Dermis microvascular lymphatic vessel endothelial cell (primary cell): Measurements from ENCODE around the gene GPN2. TPM values are rescaled to one million over a fixed set of nuclear protein-coding genes. Genes with fewer than 3 reads are reported as not detected.
A peak's percentile ranks its signal among the peaks of the same experiment; 100 is the strongest.

Experiments used
- DNase-seq, 2 donors: peaks; one replicate each; pipeline versions ENCODE4 v3.0.0 to v3.0.0-alpha.2; 2010; ENCODE audit warnings: low read depth in 2 of 2
- total RNA-seq: library from RNA; depleted of rRNA; stranded (reverse); fragments of >200 nt; gene quantifications from 2 replicates; pipeline ENCODE4 v1.2.1, GENCODE V29; 2014

GPN2 gene
- total RNA-seq, result 6.8 and 11.1 TPM in 2 replicates

DNA sequence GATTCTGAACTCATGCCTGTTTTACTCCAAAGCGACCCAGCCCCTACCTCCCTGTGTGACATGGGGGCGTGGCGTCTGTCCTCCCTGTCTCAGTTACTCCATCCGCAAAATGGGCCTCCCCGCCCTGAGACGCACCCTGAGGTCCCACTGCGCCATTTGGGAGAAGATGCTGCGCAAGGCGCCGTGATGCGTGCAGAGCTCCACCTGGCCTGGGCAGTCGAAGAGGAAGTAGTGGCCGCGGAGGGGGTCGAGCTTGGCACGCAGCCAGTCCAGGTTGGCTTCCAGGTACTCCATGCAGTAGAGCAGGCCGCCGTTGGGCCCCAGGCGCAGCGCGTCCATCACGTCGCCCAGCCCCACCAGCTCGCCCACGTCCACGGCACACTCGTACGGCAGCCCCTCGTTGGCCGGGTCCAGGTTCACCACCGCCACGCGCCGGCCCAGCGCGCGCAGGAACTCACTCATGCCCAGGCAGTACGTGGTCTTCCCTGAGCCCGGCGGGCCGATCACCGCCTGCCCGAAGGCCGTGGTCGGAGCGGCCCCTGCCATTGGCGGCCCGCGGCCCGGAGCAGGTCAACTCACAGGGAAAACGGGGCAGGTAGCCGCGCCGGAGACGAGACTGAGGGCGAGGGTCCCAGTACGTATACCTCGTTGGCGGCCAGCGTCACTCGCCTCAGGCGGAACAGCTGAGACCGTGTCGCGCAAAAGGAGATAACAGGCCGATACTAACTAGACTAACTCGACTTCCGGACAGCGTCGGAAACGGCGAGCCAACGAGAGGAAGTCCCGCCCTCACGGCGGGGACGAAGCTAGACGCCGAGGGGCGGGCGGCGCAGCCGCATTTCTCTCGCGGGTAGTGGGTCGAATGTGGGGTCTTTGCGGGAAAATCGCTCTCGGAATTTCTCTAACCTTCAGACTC, at the start of gene GPN2:
GPN2 (minus strand) TSS at position 733 of the 916 bp plus-strand sequence; CDS start at position 546, 187 bp downstream.
- DNase-seq, result peak; percentile 65 to 86

DNA sequence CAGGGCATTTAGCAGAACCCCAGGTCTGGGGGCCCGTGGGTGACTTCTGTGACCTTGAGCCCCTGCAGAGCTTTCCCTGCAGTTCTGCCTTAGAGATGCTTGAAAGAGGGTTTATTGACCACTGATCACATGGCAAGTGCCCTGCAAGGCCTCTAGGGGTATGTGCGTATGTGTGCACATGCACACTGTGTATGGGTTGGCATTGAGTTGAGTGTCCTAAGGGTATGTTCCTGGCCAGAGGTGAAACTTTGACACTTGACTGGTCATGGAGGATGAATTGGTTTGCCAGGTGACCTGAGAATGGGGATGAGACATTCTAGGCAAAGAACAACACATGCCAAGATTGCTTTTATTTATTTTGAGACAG, 48.6 kb upstream of the GPN2 start:
- DNase-seq, result no peak

DNA sequence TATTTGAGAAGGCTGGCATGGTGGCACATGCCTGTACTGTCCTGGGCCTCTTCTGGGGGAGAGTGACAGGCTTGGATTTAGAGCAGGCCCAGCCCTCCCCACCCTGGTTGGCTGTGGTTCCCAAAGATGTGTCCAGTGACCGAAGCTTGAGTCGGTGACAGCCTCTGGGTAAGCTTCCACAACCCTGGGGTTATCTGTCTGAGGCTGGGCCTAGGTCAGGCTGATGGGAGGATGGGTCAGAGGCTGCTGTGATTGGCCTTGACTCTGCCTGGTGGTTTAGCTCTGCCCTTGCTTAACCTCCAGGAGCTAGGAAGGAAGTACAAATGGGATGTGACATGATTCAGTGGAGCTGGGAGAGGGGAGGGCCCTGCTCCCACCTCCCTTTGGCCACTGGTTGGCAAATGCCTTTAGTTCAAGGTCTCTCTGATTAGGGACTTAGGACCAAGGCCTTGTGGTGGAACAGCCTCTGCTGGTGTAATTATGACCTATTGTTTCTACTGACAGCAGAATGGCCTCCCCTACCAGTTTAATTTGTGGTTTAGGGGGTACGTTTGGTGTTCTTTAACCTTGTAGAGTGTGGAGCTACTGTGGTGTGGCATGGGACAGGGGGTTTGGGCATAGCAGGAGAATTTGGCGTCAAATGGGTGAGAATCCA, 48.0 kb upstream of the GPN2 start:
- DNase-seq, result no peak

DNA sequence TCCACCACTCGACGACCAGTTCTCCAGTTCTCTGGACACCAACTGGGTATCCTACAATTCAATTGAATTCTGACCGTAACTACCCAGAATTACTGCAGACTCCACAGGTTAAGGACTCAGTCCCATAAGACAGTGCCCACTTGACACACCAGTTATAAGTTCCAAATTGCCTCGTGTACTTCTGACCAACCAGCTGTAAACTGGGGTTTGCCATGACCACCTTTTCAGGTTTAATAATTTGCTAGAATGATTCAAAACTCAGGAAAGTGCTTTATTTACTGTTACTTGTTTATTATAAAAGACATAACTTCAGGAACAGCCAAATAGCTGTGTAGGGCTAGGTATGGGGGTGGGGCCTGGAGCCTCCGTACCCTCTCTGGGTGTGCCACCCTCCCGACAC, 46.7 kb upstream of the GPN2 start:
- no peak for DNase-seq

DNA sequence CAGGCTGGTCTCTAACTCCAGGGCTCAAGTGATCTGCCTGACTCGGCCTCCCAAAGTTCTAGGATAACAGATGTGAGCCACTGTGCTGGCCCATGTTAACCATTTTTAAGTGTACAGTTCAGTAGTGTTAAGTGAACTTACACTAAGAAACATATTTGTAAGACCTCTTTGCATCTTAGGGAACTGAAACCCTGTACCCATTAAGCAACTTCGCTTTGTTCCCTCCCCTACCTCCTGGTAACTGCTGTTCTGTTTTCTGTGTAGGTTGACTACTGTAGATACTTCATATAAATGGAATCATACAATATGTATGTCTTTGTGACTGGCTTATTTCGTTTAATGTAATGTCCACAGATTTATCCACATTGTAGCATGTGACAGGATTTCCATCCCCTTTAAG, 42.4 kb upstream of the GPN2 start:
- DNase-seq, result no peak

DNA sequence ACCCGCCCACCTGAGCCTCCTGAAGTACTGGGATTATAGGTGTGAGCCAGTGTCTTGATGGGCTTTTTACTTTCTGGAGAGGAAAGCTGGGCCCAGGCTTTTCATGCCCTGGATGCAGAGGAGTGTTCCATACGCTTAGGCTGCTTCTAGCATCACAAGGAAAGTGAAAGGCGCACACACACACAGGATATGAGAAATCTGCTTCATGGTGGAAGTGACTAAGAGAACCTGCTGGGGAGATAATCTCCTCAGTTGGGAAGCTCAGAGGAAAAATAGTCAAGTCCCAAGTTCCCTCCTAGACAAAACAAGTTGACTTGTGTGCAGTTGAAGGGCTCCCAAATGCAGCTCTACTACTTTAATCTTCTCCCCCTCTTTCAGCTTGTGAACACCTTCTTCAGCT, 33.6 kb upstream of the GPN2 start:
- DNase-seq, result peak in 1 of 2 donors; percentile 73

DNA sequence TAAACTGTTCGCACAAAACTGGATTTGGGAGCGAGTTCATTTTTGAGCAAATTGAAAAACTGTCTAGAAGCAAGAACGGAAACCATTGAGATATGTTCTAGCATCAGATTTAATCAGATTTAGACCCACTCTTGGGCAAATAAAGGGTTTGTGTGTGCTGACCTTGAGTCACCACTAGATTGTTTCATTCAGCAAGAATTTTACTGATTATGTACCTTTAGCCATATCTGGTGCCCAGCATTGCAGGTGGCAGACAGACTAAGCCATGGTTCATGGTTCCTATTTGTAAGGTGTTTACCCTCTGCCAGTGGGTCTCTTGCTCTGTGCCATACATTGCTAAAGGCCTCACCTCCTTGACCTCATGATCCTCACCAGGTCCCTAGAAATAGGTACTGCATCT, 32.8 kb upstream of the GPN2 start:
- DNase-seq, result no peak

DNA sequence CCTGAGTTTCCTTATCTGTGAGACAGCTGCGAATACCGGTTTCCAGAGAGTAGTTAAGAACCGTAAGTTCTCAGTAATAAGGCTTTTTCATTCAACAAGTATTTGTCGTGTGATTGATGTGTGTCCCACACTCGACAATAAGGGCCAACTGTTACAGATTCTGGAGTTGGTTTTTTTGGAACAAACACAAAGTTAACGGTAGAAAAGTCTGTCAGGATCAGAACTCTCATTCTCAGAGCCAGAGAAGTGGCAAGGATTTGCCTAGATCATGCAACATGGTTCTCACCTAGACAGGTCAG, 32.3 kb upstream of the GPN2 start:
- no peak for DNase-seq

DNA sequence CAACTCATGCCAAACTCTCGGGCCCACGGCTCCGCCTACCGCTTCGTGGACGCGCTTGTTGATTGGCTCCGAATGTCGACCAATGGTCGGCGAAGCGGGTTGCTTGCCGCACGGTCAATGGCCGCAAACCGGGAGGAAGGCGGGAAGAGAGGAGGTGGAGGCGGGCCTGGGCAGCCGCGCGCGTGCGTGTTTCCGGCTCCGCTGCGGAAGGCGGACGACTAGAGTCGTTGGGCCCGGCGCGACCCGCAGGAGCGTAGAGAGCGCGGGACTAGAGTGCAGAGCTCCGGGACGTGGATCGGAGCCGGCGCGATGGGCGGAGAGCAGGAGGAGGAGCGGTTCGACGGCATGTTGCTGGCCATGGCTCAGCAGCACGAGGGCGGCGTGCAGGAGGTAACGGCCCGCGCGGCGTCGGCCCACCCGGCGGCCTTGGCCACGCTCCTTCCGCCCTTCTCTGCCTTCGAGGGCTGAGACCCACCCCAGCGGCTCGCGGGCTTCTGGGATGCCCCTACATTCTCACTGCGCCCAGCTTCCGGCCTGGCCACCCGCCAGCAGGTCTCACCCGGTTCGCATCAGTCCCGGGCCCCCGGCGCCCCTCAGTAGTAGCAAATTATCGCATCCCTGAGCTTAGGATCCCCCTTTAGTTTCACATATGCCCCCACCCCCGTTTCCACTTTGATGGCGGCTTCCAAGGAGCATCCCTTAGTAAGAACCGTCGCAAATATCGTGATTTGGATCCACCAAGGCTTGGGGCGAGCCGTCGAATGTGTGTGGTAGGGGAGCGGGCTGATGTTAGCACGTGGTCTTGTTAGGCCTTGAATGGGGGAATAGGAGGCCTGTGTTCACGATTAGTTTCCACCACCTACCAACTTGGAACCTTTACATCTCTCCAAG, 31.7 kb upstream of the GPN2 start, which contains the start of gene NUDC:
NUDC (plus strand) TSS at position 204 of the 891 bp plus-strand sequence; CDS start at position 310, 106 bp downstream.
- peak; percentile 95 to 97 for DNase-seq

DNA sequence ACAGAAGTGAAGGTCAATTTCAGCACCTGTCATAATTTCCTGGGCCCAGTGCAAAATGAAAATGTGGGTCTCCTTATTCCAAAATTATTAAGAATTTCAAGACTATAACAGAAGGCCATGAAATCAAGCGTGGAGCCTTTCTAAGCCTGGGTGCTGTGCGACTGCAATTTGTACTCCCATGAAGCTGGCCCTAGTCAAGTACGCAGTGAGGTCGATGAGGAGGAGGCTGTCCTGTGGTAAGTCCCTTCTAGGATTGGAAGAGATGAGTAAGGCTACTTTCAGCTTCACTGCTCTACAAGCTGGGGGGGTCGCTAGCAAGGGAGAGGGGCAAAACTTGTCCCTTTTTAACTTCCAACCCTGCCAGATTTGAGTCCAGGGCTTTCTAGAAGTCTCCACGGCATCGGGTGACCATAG, 31.1 kb upstream of the GPN2 start:
- DNase-seq, result no peak

DNA sequence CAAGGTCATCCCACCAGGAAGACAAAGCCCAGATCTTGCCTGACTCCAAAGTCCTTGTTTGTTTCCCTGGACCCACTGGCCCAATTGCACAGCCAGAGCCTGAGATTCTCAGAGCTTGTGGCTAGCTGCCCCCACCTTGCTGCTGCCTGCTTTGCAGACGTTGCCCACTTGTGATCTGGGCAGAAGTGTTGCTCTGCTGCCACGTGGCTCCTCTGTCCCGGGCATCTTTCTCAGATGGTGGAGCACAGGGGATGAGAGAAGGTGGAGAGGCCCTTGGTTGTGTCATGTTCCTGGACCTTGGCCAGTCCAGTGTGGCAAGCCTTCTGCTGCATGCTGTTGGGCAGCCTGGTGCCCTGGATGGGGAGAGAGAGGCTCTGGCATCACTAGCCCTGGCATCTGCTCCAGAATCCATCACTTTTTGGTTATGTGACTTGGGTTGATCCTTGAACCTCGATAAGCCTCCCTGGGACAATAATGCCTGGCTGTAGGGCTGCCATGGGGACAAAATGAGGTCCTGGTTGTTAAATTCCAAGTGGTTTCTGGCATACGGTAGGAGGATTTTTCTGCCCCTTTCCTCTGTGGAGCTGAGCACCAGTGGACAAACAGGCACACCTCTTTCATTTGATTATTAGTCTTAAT, 25.2 kb upstream of the GPN2 start:
- DNase-seq, result no peak

DNA sequence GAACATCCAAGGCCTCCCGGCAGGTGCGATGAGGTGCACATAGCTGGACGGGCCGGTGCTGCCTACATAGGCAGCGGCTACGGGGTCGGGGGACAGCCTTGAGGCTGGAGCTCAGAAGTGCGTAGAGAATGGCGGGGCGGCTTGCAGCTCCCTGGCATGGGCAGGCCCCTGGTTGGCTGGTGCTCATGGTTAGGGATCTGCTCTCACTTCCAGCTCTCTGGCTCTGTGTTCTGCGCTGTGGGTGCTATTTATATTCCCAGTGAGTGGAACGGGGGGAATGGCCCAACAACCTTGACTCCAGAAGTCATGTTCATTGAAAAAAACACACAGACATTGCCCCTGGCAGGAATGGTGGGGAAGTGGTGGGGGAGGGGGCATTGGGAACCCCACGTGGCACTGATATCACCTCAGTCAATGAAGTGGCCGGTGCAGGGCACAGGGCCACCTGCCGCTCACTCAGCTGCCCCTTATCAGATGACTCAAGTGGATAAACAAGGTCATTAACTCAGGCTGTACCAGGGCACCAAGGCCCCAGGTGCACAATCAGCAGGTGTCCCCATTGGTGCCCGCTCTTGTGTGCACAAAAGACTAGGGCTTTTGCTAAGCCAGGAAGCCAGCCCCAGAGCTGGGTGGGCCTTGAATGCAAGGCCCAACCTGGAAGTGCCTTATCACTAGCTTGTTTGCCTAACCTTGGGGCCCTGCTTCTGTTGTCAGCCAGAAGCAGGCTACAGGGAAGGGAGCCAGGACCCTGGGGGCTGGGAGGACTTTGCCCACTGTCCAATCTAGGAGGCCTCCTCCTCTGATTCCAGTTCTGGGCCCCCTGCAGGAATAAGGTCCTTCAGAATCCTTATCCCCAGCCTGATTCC, 23.9 kb upstream of the GPN2 start, which contains the start of gene NR0B2:
NR0B2 (minus strand) TSS at position 222 of the 866 bp plus-strand sequence; CDS start at position 187, 35 bp downstream.
- no peak for DNase-seq

DNA sequence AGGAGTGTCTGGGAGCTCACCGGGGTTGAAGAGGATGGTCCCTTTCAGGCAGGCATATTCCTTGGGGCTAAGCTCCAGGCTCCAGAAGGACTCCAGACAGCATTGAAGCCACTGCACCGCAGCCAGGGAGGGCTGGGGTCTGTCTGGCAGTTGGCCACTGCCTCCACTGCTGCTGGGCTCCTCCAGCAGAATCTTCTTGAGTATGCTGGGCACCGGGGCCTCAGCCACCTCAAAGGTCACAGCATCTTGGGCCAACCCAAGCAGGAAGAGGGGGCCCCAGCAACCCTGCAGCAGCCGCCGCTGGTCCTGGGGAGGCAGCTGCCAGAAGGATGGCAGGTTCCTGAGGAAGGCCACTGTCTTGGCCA, 23.3 kb upstream of the GPN2 start:
- DNase-seq, result no peak

DNA sequence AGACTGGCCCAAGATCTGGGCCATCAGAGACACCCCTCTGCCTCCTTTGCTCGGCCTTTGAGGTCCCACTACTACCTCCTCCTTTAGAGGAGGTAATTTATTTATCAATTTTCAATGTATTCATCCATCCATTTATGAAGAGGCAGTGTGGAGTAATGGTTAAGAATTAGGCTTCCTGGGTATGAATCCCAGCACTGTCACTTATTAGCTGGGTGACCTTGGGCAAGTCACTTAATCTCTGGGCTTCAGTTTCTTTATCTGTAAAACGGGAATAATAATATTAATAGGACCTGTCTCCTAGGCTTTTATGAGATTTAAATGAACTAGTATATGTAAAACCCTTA, 22.0 kb upstream of the GPN2 start:
- no peak for DNase-seq

DNA sequence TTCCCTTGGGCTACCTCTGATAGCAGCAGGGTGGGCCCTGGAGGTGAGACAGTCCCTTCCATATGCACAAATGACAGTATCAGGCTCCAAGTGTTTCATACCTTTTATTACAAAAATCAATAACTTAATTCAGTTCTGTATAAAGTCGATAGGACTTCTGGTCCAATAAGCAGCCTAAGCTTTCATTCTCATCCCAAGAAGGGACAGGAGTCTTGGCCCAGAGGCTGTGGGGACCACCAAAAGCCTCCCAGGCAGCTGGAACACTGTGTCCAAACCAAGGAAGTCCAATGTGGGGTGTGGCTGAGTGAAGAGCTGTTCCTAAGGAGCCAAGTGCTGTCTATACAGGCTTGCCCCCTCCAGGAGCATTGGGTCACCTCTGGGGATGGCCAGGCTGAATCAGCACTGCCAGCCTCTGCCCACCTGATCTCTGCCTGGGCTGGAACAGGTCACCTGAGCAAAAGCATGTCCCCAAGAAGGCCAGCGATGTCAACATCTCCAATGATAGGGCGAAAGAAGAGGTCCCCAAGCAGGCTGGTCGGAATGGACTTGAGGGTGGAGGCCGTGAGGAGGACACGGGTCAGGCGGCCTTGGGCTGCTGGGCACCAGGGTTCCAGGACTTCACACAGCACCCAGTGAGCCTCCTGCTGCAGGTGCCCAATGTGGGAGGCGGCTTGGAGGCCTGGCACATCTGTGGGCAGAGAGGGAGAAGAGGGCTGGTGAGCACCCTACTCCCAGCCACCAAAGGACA, 21.5 kb upstream of the GPN2 start:
- DNase-seq, result no peak

DNA sequence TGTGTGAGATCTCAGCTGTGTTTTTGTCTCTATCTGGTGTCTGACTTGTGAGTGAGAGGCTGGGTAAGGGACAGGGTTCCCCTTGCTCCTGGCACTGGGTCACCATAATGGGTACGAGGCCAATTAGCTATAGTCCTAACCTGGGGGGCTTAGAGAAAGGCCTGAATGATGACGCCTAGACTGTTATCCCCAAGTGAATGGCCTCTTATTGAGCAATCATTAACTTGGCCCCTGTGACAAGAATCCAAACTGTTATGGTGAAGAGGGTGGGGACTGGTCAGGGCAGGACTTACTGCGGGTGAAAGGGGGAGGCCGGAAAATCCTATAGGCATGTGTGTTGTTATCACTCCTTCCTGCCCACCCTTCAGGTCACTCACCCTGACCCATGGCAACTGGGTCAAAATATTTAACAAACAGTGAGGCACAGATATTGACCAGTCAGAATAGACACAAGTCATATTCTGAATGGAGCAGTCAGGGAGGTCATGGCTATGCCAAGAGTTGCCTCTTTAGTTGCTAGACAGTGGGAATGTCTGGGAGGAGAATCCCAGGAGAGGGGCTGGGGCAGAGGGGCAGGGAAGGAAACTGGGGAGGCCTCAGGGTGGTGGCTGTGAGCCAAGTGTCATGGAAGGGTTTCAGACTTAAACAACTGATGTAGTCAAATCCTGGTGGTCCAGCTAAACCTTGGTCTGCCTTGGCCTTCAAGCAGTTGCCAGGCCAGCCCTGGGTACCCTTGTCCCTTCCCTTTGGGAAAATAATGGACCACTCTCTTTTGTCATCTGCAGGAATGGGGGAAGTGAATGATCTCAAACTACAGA, 20.5 kb upstream of the GPN2 start:
- DNase-seq, result no peak

DNA sequence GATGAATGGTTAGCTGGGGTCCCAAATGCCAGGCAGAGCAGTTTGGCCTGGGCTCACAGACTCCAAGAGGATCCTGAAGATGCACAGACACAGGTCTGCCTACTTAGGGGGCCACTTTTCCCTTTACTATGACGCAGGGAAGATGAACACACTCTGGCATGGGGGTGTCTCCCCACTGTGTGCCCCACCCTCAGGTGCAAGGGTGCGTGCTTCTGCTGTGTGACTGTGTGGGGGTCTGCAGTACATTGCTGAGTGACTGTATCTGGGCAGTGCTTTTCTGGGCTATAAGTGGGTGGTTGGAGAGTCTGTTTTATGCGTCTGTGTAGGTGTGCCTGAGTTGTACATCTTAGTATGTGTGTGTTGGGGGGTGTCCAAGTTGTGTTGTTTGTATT, 19.9 kb upstream of the GPN2 start:
- DNase-seq, result no peak

DNA sequence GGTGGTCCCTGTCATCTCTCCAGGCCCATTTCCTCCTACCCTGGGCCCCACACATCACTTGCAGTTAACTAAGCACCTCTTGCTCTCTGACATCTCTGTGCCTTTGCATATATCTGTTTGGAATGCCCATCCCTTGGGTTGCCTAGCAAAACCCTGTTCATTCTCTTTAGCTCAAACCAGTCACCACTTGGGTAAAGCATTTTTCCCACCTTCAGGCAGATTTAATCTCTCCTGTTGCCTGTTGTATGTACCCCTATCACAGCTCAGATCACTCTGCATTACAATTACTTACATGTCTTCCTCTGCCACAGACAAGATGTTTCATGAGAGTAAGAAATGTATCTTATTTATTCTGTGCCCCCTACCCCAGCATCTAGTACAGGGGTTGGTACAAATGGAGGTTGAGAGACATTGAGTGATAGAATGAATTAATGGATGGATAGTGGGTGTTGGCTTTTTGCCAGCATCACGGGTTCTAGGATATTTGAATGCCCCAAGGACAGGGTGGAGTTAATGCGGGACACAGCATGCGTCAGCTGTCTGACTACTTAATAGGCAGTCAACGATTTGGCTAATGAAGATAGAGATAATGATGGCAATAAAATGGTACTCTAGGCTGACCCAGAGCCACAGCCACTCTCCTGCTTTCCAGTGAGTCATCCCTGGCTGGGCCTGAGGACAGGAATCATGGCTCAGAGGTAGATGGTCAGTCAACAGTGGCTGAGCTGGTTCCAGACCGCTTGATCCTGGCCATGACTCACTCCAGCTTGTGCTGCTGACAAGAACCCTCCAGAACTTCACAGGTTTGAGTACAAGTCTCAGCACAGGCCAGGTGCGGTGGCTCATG, 17.2 kb upstream of the GPN2 start:
- peak in 1 of 2 donors; percentile 71 for DNase-seq
